ENCODE data around the gene TOR3A. TPM values are rescaled to one million over a fixed set of nuclear protein-coding genes. Genes with fewer than 3 reads are reported as not detected.

Gene TOR3A
- total and polyA plus RNA-seq, 2 of the 8 experiments (the other 6 are each of a cell fraction or from before 2014, with no cell fraction given): 15.3 to 21.4 TPM

DNA sequence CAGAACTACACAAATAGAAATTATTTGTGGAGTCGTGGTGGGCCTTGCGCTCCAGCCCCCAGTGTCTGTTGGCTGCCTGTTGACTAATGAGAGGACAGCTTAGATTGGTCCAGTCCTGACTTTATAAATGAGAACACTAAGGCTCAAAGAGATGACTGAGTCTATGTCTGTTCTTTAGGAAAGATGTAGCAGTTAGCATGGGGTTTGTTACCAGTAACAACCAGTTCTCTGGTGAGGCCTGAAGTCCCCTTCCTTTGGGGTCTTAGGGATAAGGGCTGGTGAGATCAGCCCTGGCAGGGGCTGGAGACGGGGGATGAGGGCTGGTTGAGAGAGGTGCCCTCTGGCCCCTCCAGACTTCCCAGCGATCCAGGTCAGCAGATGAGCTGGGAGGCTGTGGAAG lies 9.1 kb downstream of the TOR3A start (continued):
- TF ChIP-seq JUN (IDR thresholded peaks at IDR 0.05; ENCODE audit: low read depth, low read length): no peak
- no peak for TF ChIP-seq KDM4A (IDR thresholded peaks at IDR 0.05; ENCODE audit: low read depth, low read length, severe bottlenecking)
- TF ChIP-seq, protein P1, sequence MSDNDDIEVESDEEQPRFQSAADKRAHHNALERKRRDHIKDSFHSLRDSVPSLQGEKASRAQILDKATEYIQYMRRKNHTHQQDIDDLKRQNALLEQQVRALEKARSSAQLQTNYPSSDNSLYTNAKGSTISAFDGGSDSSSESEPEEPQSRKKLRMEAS (IDR thresholded peaks at IDR 0.05): no peak
- no peak for TF ChIP-seq MAFK (IDR thresholded peaks at IDR 0.05; ENCODE audit: low read depth, low read length)
- TF ChIP-seq USF2 (IDR thresholded peaks at IDR 0.05; ENCODE audit: low read length): no peak
- no peak for TF ChIP-seq SUZ12 (IDR thresholded peaks at IDR 0.05; ENCODE audit: low read length)
- no peak for TF ChIP-seq KDM5A (IDR thresholded peaks at IDR 0.05; ENCODE audit: low read length)
- TF ChIP-seq, protein P2, sequence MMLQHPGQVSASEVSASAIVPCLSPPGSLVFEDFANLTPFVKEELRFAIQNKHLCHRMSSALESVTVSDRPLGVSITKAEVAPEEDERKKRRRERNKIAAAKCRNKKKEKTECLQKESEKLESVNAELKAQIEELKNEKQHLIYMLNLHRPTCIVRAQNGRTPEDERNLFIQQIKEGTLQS (IDR thresholded peaks at IDR 0.05; ENCODE audit: insufficient read depth, low read depth, low read length): no peak

All from H1 (cell line).